GM21529 (cell line): ENCODE measurements around the gene PDIA3.
"Not testable (repeated sequence)": the region's sequence is repeated elsewhere in the genome, so short reads cannot be mapped to it uniquely, and the experiment has no call there.

Experiments
- ATAC-seq: cut with Tn5 transposase; IDR thresholded peaks from one replicate; pipeline ENCODE4 v1.9.1; 2021; ENCODE audit not compliant: unreplicated experiment

PDIA3 gene

GRCh38 chr15:43815064-43815463, 68.8 kb downstream of the PDIA3 start:
- ATAC-seq = not testable (repeated sequence)

- ATAC-seq = no peak
Measured at GRCh38 chr15:43821505-43821904, 75.3 kb downstream of the PDIA3 start.
